Spleen (tissue), 11 donors: ENCODE measurements around the gene ORAI3. TPM values are rescaled to one million over a fixed set of nuclear protein-coding genes. Genes with fewer than 3 reads are reported as not detected.

Source experiments
- DNase-seq: peaks from one replicate; pipeline ENCODE4 v3.0.0-alpha.2; 2020
- H3K27ac ChIP-seq, 8 donors: fragments of 200-600 bp; sonication (generic) in 7 of 8; 1 replicate in 4 of 8; 2 replicates in 4 of 8; pipeline versions ENCODE4 v1.5.0 to v1.8.0; 2016 to 2021; ENCODE audit warnings: inconsistent platforms in 4 of 8, mild to moderate bottlenecking in 4 of 8, moderate library complexity in 1 of 8
- H3K27me3 ChIP-seq, 7 donors: fragments of 200-600 bp; sonication (generic) in 6 of 7; replicated peaks in 1 of 7; 1 replicate in 4 of 7; 2 replicates in 3 of 7; pipeline versions ENCODE4 v1.5.0 to v1.8.0; 2016 to 2021; ENCODE audit warnings: inconsistent platforms in 3 of 7, mild to moderate bottlenecking in 1 of 7
- H3K36me3 ChIP-seq, 6 donors: fragments of 200-600 bp; sonication (generic) in 5 of 6; 1 replicate in 4 of 6; 2 replicates in 2 of 6; pipeline versions ENCODE4 v1.5.0 to v1.8.0; 2016 to 2021; ENCODE audit warnings: inconsistent platforms in 2 of 6
- H3K4me1 ChIP-seq, 6 donors: fragments of 200-600 bp; sonication (generic) in 5 of 6; 1 replicate in 3 of 6; 2 replicates in 3 of 6; pipeline versions ENCODE4 v1.5.0 to v1.8.0; 2016 to 2021; ENCODE audit warnings: inconsistent platforms in 3 of 6
- H3K4me3 ChIP-seq, 8 donors: fragments of 200-600 bp; sonication (generic) in 7 of 8; 1 replicate in 4 of 8; 2 replicates in 4 of 8; pipeline versions ENCODE4 v1.5.0 to v1.8.0; 2016 to 2021; ENCODE audit warnings: inconsistent platforms in 4 of 8, mild to moderate bottlenecking in 4 of 8, moderate library complexity in 2 of 8
- H3K9me3 ChIP-seq, 8 donors: fragments of 200-600 bp; sonication (generic) in 7 of 8; 1 replicate in 4 of 8; 2 replicates in 4 of 8; pipeline versions ENCODE4 v1.5.0 to v1.8.0; 2016 to 2021; ENCODE audit warnings: inconsistent platforms in 4 of 8
- CTCF ChIP-seq, 11 experiments: fragments of 200-600 bp in 7 of 11; fragments of 450-650 bp in 4 of 11; sonication (generic) in 4 of 11; IDR thresholded peaks in 8 of 11; conservative IDR thresholded peaks in 3 of 11; 1 replicate in 7 of 11; 2 replicates in 4 of 11; pipeline versions ENCODE4 v1.4.0 to v1.8.0; 2016 to 2021; ENCODE audit warnings: antibody characterized with exemption in 11 of 11, inconsistent platforms in 4 of 11, mild to moderate bottlenecking in 1 of 11
- POLR2A ChIP-seq, 3 donors: fragments of 450-650 bp; IDR thresholded peaks; one replicate each; pipeline ENCODE4 v1.5.1; 2017; ENCODE audit warnings: antibody characterized with exemption in 3 of 3, mild to moderate bottlenecking in 1 of 3
- POLR2AphosphoS5 ChIP-seq, 3 donors: sonication (generic); formaldehyde crosslinking; IDR thresholded peaks; one replicate each; pipeline ENCODE4 v1.5.1; 2017; ENCODE audit warnings: antibody characterized with exemption in 3 of 3
- WGBS, 5 donors: extraction: QIAGEN DNeasy Blood & Tissue Kit in 3 of 5; methylation state at CpG; one replicate each; pipeline versions ENCODE4 v1.1.5 to v1.1.7; 2013 to 2018; 5-methylcytosine and 5-hydroxymethylcytosine counted together
- intact Hi-C: fragments of 100-400 bp; cut with DNase I; formaldehyde crosslinking; loops from one replicate; pipeline ENCODE4 v1.15.0; 2023; ENCODE audit warnings: low total_unique reads
- polyA plus RNA-seq, 3 donors: library from polyadenylated mRNA; stranded (reverse); fragments of 200-250 nt; gene quantifications; one replicate each; pipeline ENCODE4 v1.2.1, GENCODE V29; 2013
- total RNA-seq, 7 donors: library from RNA; depleted of rRNA in 3 of 7; stranded (reverse); fragments of >200 nt in 3 of 7; fragmentation: NEBNext Ultra II Directional in 4 of 7; extraction: Animal tissue kit (Norgen Biotek cat#: 25700) in 4 of 7; gene quantifications; one replicate each; pipeline versions ENCODE4 v1.1.0 to v1.2.1, GENCODE V29; 2016 to 2021
- donor health status: healthy with polysubstance abuse.
- donor health status: DM: no; HTN: no; CAD: no; lungs with moderate emphysema.
- donor health status: DM: no; HTN: no; CAD: no.
- donor health status: Bipolar disorder and iron deficiency.
- donor health status: healthy.
- donor health status: DM: no; HTN: no; CAD: no.
- donor health status: DM: yes; HTN: yes; CAD: no.

The ORAI3 gene
- total and polyA plus RNA-seq, 10 donors, result 20.7 to 44.8 (median 26.3) TPM

GRCh38 chr16:30949650-30950515, 1.0 kb downstream of the ORAI3 start:
- no peak for TF ChIP-seq CTCF (IDR thresholded peaks at IDR 0.05 in 8 of 11, conservative IDR thresholded peaks at IDR 0.05 in 3 of 11)
- peak; percentile 84 to 90 (median 87) for TF ChIP-seq POLR2AphosphoS5 (IDR thresholded peaks at IDR 0.05)
- TF ChIP-seq POLR2A (IDR thresholded peaks at IDR 0.05), result peak in 1 of 3 donors; percentile 23
- Histone ChIP-seq H3K27ac (peak overlapping the region; percentile 89 to 99 (median 96)), H3K36me3 (peaks cover 0 to 47% (median 0%) of the 10 kb centered on the region in 6 donors), H3K4me3 (peak overlapping the region; percentile 80 to 98 (median 92)), H3K4me1 (peaks cover 16 to 71% (median 40%) of the 10 kb centered on the region in 6 donors), H3K27me3 (no peaks in the 10 kb centered on the region), H3K9me3 (no peaks in the 10 kb centered on the region)
- peak; percentile 89 for DNase-seq
- WGBS, 5 donors, result 2 to 3% (median 2%) methylated on average over 17 to 21 of the region's 21 CpGs
- intact Hi-C loops, result no loop called here

GRCh38 chr16:30950516-30951065, 1.7 kb downstream of the ORAI3 start:
- Histone ChIP-seq H3K36me3 (peaks cover 0 to 40% (median 0%) of the 10 kb centered on the region in 6 donors), H3K9me3 (no peaks in the 10 kb centered on the region), H3K27ac (peak overlapping the region; percentile 89 to 99 (median 96)), H3K27me3 (no peaks in the 10 kb centered on the region), H3K4me3 (peak overlapping the region in 6 of 8 donors; percentile 90 to 98 (median 92)), H3K4me1 (peaks cover 16 to 72% (median 40%) of the 10 kb centered on the region in 6 donors)
- no peak for TF ChIP-seq POLR2A (IDR thresholded peaks at IDR 0.05)
- no peak for TF ChIP-seq CTCF (IDR thresholded peaks at IDR 0.05 in 8 of 11, conservative IDR thresholded peaks at IDR 0.05 in 3 of 11)
- no peak for TF ChIP-seq POLR2AphosphoS5 (IDR thresholded peaks at IDR 0.05)
- no peak for DNase-seq
- WGBS, 5 donors, result 65 to 73% (median 67%) methylated on average over 7 to 8 of the region's 8 CpGs
- intact Hi-C loops, result no loop called here

- H3K27ac ChIP-seq, result peak overlapping the region in 6 of 8 donors; percentile 89 to 99 (median 96)
- WGBS, 5 donors, result 62 to 89% (median 85%) methylated on average over 1 of the region's 1 CpG
Measured at GRCh38 chr16:30951193-30951592, 2.3 kb downstream of the ORAI3 start.

More at GRCh38 chr16:30951193-30951592, 2.3 kb downstream of the ORAI3 start:
- intact Hi-C loops, result no loop called here
- Histone ChIP-seq H3K9me3 (no peaks in the 10 kb centered on the region), H3K27me3 (no peaks in the 10 kb centered on the region), H3K36me3 (peaks cover 0 to 34% (median 0%) of the 10 kb centered on the region in 6 donors), H3K4me3 (no peak overlapping the region), H3K4me1 (peaks cover 16 to 76% (median 41%) of the 10 kb centered on the region in 6 donors)
- DNase-seq, result no peak
- TF ChIP-seq CTCF (IDR thresholded peaks at IDR 0.05 in 8 of 11, conservative IDR thresholded peaks at IDR 0.05 in 3 of 11), result no peak
- TF ChIP-seq POLR2A (IDR thresholded peaks at IDR 0.05), result no peak
- TF ChIP-seq POLR2AphosphoS5 (IDR thresholded peaks at IDR 0.05), result no peak
